GM13976 (cell line): ENCODE results near the gene ASH1L.

Experiments used
- DNase-seq: peaks from one replicate; pipeline ENCODE4 v3.0.0; 2012; ENCODE audit warnings: low spot score
- in situ Hi-C: fragments of 300-500 bp; cut with MboI; formaldehyde crosslinking; loops from one replicate; pipeline ENCODE4 v1.12.0; 2022; ENCODE audit warnings: low sequenced_read_pairs, mixed read lengths, inconsistent platforms; ENCODE audit not compliant: unreplicated experiment
- TF ChIP-seq, protein P1 (sequence below): IDR thresholded peaks from 2 replicates; pipeline ENCODE4 v1.5.1; 2012; ENCODE audit warnings: borderline replicate concordance, mild to moderate bottlenecking; ENCODE audit not compliant: insufficient read depth; ENCODE audit errors: extremely low read depth, missing control alignments, control extremely low read depth

Gene ASH1L

DNA sequence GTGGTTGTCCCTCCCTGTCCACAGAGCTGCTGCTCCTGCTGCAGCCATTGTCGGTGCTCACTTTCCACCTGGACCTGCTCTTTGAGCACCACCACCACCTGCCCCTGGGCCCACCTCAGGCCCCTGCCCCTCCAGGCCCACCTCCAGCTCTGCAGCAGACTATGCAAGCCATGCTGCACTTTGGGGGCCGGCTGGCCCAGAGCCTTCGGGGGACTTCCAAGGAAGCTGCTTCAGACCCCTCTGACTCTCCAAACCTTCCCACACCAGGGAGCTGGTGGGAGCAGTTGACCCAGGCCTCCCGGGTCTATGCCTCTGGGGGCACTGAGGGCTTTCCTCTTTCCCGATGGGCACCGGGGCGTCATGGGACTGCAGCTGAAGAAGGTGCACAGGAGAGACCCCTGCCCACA, 236.0 kb downstream of the ASH1L start:
- in situ Hi-C loops = loop anchor here (25.0 kb wide), 1 partner anchor 261 kb away; no protein-coding TSS in a partner anchor
- DNase-seq = no peak
- TF ChIP-seq, protein P1, sequence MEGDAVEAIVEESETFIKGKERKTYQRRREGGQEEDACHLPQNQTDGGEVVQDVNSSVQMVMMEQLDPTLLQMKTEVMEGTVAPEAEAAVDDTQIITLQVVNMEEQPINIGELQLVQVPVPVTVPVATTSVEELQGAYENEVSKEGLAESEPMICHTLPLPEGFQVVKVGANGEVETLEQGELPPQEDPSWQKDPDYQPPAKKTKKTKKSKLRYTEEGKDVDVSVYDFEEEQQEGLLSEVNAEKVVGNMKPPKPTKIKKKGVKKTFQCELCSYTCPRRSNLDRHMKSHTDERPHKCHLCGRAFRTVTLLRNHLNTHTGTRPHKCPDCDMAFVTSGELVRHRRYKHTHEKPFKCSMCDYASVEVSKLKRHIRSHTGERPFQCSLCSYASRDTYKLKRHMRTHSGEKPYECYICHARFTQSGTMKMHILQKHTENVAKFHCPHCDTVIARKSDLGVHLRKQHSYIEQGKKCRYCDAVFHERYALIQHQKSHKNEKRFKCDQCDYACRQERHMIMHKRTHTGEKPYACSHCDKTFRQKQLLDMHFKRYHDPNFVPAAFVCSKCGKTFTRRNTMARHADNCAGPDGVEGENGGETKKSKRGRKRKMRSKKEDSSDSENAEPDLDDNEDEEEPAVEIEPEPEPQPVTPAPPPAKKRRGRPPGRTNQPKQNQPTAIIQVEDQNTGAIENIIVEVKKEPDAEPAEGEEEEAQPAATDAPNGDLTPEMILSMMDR = no peak

DNA sequence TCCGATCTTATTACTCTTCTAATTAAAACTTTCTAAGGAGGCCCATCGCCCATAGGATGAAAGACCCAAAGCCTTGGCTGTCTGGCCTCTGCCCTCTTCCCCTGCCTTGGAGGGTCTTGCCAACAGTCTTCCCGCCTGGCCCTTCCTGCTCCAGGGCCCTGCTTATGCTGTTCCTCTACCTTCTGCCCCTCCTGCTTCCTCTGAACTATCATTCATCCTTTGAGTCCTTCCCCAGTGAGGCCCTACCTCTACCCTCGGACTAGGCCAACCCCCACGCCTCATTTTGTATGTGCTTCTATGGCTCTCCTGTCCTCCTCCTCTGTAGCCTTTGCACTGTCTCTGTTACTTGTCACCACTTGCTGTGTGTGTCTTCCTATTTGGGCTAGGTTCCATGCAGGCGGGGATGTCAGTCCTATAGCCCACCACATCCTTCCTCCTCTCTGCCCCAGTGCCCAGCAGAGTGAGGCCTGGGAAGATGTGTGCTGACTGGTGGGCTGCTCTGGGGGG, 236.5 kb downstream of the ASH1L start:
- TF ChIP-seq, protein P1 = no peak
- in situ Hi-C loops = loop anchor here (25.0 kb wide), 1 partner anchor 261 kb away; no protein-coding TSS in a partner anchor

DNA sequence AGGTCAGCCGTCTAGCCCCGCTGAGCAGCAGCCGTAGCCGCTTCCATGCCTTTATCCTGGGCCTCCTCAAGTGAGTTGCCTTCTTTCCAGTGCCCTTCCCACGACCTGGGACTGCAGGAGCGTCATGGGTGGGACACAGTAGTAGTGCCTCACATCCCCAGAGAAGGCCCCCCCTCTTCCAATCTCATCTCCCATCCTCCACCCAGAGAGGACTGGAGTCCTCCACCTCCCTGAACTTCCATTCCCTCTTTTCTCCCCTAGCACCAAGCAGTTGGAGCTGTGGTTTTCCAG, 237.1 kb downstream of the ASH1L start:
- TF ChIP-seq, protein P1 = no peak
- in situ Hi-C loops = loop anchor here (25.0 kb wide), 1 partner anchor 262 kb away; no protein-coding TSS in a partner anchor
- DNase-seq = no peak

More for the DNA sequence above, 236.5 kb downstream of the ASH1L start:
- no peak for DNase-seq

DNA sequence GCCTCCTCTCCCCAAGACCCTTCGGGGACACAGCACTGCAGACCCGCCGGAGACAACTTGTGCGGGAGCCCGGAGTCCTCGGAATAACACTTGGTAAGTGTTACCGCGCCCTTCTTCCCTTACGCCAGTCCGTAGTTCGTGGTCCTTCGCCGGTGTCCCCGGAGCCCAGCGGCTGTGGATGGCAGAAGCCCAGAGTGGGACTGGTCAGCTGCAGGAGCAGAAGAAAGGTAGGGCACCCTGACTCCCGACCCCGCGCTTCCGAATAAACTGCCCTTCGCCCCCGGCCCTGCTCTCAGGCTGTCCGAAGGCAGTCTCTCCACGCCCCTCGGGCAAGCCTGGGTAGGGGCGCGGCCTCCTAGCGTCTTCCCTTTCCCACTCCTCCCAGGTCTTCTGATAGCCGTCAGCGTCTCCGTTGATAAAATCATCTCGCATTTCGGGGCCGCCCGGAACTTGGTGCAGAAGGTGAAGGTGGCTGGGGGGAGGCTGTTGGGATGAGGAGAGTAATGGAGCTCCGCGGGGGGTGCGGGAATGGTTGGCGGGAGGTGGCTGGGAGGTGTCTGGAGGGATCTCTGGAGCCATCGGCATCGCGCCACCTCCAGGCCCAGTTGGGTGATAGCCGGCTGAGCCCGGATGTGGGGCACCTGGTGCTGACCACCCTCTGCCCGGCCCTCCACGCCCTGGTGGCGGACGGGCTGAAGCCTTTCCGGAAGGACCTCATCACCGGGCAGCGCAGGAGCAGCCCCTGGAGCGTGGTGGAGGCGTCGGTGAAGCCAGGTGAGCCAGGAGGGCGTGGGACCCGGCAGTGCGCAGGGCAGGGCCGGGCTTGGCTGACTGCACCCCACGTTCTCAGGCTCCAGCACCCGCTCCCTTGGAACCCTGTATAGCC, 237.6 kb downstream of the ASH1L start:
- peak; percentile 52 for DNase-seq
- TF ChIP-seq, protein P1 = peak; percentile 33
- in situ Hi-C loops = loop anchor here (25.0 kb wide), 1 partner anchor 262 kb away; no protein-coding TSS in a partner anchor

DNA sequence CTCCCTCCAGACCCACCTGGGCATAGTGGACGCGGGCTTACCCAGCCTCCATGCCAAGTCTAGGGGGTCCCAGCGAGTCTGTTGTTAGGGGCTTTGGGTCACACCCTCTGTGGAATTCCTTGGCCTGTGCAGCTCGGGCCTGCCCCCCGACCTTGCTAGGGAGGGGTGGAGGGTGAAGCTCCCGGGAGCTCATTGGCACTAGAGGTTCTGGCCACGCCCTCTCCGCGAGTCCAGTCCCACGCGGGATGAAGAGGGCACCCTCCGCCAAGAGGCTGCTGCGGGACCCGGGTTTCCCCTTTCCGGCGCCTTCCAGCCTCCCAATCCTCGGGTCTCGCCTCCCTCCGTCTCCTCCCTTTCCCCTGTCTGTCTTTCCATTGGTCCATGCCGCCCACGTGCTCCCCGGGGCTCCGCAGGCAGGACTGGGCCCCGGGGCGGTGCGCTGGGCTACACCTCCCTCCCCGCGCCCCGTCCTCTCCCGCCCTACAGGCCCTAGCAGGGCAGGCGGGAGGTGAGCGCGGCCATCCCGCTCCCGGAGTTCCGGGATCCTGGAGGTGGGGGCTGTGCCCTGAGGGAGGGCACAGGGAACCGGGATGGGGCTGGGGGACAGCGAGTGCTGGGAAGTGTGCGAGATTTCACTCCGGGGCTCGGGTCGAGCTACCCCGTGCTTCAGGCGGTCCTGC, 238.4 kb downstream of the ASH1L start:
- in situ Hi-C loops = no loop called here
- peak; percentile 96 for DNase-seq
- TF ChIP-seq, protein P1 = no peak

DNA sequence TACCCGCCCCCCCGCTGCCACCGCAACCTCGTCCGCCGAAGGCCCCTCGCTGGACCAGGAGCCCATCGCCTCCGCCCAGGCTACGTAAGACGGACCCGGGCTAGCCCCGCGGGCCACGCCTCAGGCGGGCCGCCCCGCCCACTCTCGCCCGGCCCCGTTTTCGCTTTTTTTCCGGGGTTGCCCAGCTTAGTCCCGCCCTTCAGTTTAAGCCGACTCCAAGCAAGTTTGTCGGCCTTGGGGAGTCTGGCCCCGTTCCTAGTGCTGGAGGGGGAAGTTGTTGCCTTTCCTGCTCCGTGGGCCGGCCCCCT, 238.9 kb downstream of the ASH1L start:
- in situ Hi-C loops = no loop called here
- peak; percentile 91 for DNase-seq

More for the DNA sequence above, 238.9 kb downstream of the ASH1L start:
- TF ChIP-seq, protein P1 = no peak
